Transverse colon (tissue), 4 donors: ENCODE data around the gene HNRNPL. TPM values are rescaled to one million over a fixed set of nuclear protein-coding genes. Genes with fewer than 3 reads are reported as not detected.

Experiments used
- DNase-seq: peaks from one replicate; pipeline ENCODE4 v3.0.0-alpha.2; 2019
- H3K27ac ChIP-seq, 4 donors: fragments of 200-600 bp; sonication (generic); 2 replicates each; pipeline ENCODE4 v1.5.1; 2016 to 2018; ENCODE audit warnings: inconsistent platforms in 4 of 4
- H3K27me3 ChIP-seq: fragments of 200-600 bp; sonication (generic); 2 replicates; pipeline ENCODE4 v1.5.1; 2017; ENCODE audit warnings: inconsistent platforms
- H3K36me3 ChIP-seq, 4 donors: fragments of 200-600 bp; sonication (generic); 2 replicates each; pipeline ENCODE4 v1.5.1; 2017 to 2019; ENCODE audit warnings: inconsistent platforms in 4 of 4
- H3K4me1 ChIP-seq, 4 donors: fragments of 200-600 bp; sonication (generic); 2 replicates each; pipeline ENCODE4 v1.5.1; 2017 to 2020; ENCODE audit warnings: inconsistent platforms in 4 of 4
- H3K4me3 ChIP-seq, 4 donors: fragments of 200-600 bp; sonication (generic); 1 replicate in 1 of 4; 2 replicates in 3 of 4; pipeline versions ENCODE4 v1.5.1 to v1.6.1; 2017 to 2019; ENCODE audit warnings: inconsistent platforms in 4 of 4
- H3K9me3 ChIP-seq, 2 donors: fragments of 200-600 bp; sonication (generic); 2 replicates each; pipeline ENCODE4 v1.5.1; 2017 to 2019; ENCODE audit warnings: inconsistent platforms in 2 of 2
- CTCF ChIP-seq, 5 experiments: fragments of 200-600 bp in 3 of 5; fragments of 450-650 bp in 2 of 5; sonication (generic) in 3 of 5; IDR thresholded peaks; 1 replicate in 2 of 5; 2 replicates in 3 of 5; pipeline ENCODE4 v1.5.1; 2016 to 2017; ENCODE audit warnings: antibody characterized with exemption in 5 of 5, inconsistent platforms in 3 of 5, mild to moderate bottlenecking in 2 of 5, moderate library complexity in 1 of 5
- EP300 ChIP-seq: sonication (generic); formaldehyde crosslinking; IDR thresholded peaks from one replicate; pipeline ENCODE4 v1.6.1; 2017; ENCODE audit warnings: antibody characterized with exemption, low read depth
- POLR2A ChIP-seq: fragments of 450-650 bp; IDR thresholded peaks from one replicate; pipeline ENCODE4 v1.6.1; 2016; ENCODE audit warnings: antibody characterized with exemption, mild to moderate bottlenecking, moderate library complexity
- POLR2AphosphoS5 ChIP-seq, 3 donors: sonication (generic); formaldehyde crosslinking; IDR thresholded peaks; one replicate each; pipeline ENCODE4 v1.6.1; 2016; ENCODE audit warnings: antibody characterized with exemption in 3 of 3
- WGBS, 2 donors: methylation state at CpG; one replicate each; pipeline ENCODE4 v1.1.5; 2018; ENCODE audit warnings: low coverage in 1 of 2; 5-methylcytosine and 5-hydroxymethylcytosine counted together
- in situ Hi-C, 4 donors: fragments of 200-750 bp; cut with MboI; loops; one replicate each; pipeline versions ENCODE4 v1.15.0 to v1.15.1; 2017; ENCODE audit warnings: low sequenced_read_pairs in 3 of 4, low pct_ligation_motif_present in 1 of 4, low pct_unique_long_range_greater_than_20kb in 1 of 4
- intact Hi-C: fragments of 100-400 bp; cut with DNase I; formaldehyde crosslinking; loops from one replicate; pipeline ENCODE4 v1.15.1; 2023; ENCODE audit warnings: low total_unique reads
- total RNA-seq, 4 donors: library from RNA; depleted of rRNA; stranded (reverse); fragments of >200 nt; gene quantifications; one replicate each; pipeline ENCODE4 v1.1.0, GENCODE V29; 2016

The HNRNPL gene
- 100 to 1,000 TPM; 139 to 200 (median 174) TPM for total RNA-seq

GRCh38 chr19:38849860-38850435, at the start of gene HNRNPL:
Gene HNRNPL, minus strand, starts transcription at chr19:38849986. Its CDS starts 20 bp downstream, at chr19:38849966.
- H3K36me3 ChIP-seq = peaks cover 0 to 29% (median 12%) of the 10 kb centered on the region in 4 donors
- intact Hi-C loops = no loop called here
- in situ Hi-C loops = no loop called here

GRCh38 chr19:38898788-38899446, 49.1 kb upstream of the HNRNPL start:
- no peak for DNase-seq
- no peaks in the 10 kb centered on the region for H3K27me3 ChIP-seq
- WGBS, 2 donors = 6 to 13% methylated on average over 10 to 25 of the region's 25 CpGs
- H3K4me3 ChIP-seq = peak overlapping the region; percentile 79 to 95 (median 91)
- peak overlapping the region; percentile 86 to 91 (median 91) for H3K27ac ChIP-seq
- in situ Hi-C loops (loop anchor here in 1 of 4 donors (10.0 kb wide), 1 partner anchor 154 kb away; the partner anchor contains the start of gene CAPN12), intact Hi-C loops (no loop called here)
- peaks cover 7 to 28% (median 20%) of the 10 kb centered on the region in 4 donors for H3K4me1 ChIP-seq
- H3K9me3 ChIP-seq = no peaks in the 10 kb centered on the region
- TF ChIP-seq EP300 (no peak), POLR2AphosphoS5 (IDR thresholded peaks at IDR 0.05) (no peak), CTCF (IDR thresholded peaks at IDR 0.05) (no peak), POLR2A (no peak)
- H3K36me3 ChIP-seq = no peaks in the 10 kb centered on the region

More at GRCh38 chr19:38849860-38850435, at the start of gene HNRNPL:
- peak; percentile 99 for DNase-seq
- Histone ChIP-seq H3K27me3 (no peaks in the 10 kb centered on the region), H3K27ac (peak within 1 kb of the TSS; percentile 99 to 100 (median 100)), H3K4me1 (peaks cover 23 to 53% (median 32%) of the 10 kb centered on the region in 4 donors), H3K4me3 (peak within 1 kb of the TSS; percentile 72 to 100 (median 93)), H3K9me3 (no peaks in the 10 kb centered on the region)
- TF ChIP-seq CTCF (IDR thresholded peaks at IDR 0.05) (peak; percentile 8 to 70 (median 44)), POLR2AphosphoS5 (IDR thresholded peaks at IDR 0.05) (peak; percentile 83 to 99 (median 98)), POLR2A (peak; percentile 93), EP300 (no peak)
- 0% methylated on average over 1 to 25 of the region's 50 CpGs for WGBS, 2 donors

- WGBS, 2 donors = 71 to 77% methylated on average over 6 to 9 of the region's 9 CpGs
- intact Hi-C loops = no loop called here
- no peaks in the 10 kb centered on the region for H3K9me3 ChIP-seq
- no peak for TF ChIP-seq EP300
- no peak for TF ChIP-seq POLR2AphosphoS5 (IDR thresholded peaks at IDR 0.05)
- no peak for TF ChIP-seq POLR2A
- TF ChIP-seq CTCF (IDR thresholded peaks at IDR 0.05) = no peak
- H3K4me1 ChIP-seq = peaks cover 7 to 13% (median 10%) of the 10 kb centered on the region in 4 donors
- no peaks in the 10 kb centered on the region for H3K27me3 ChIP-seq
- no peak overlapping the region for H3K27ac ChIP-seq
- no peak overlapping the region for H3K4me3 ChIP-seq
- in situ Hi-C loops = loop anchor here in 1 of 4 donors (10.0 kb wide), 1 partner anchor 150 kb away; the partner anchor contains the start of gene CAPN12
- peaks cover 0 to 2% (median 0%) of the 10 kb centered on the region in 4 donors for H3K36me3 ChIP-seq
- no peak for DNase-seq
Observed at GRCh38 chr19:38894968-38895367, 45.2 kb upstream of the HNRNPL start.

- no peak for TF ChIP-seq EP300
- TF ChIP-seq POLR2A = no peak
- TF ChIP-seq POLR2AphosphoS5 (IDR thresholded peaks at IDR 0.05) = no peak
- no peak for TF ChIP-seq CTCF (IDR thresholded peaks at IDR 0.05)
- in situ Hi-C loops = loop anchor here in 1 of 4 donors (10.0 kb wide), 1 partner anchor 149 kb away; the partner anchor contains the start of gene CAPN12
- WGBS, 2 donors = 93% methylated on average over 14 of the region's 14 CpGs; no CpG with 5 or more reads in 1 of the 2 donors
Observed at GRCh38 chr19:38893341-38893771, 43.6 kb upstream of the HNRNPL start.

More at GRCh38 chr19:38893341-38893771, 43.6 kb upstream of the HNRNPL start:
- no peaks in the 10 kb centered on the region for H3K27me3 ChIP-seq
- H3K9me3 ChIP-seq = no peaks in the 10 kb centered on the region
- DNase-seq = no peak
- no peak overlapping the region for H3K27ac ChIP-seq
- intact Hi-C loops = no loop called here
- H3K4me1 ChIP-seq = peaks cover 3 to 6% (median 5%) of the 10 kb centered on the region in 4 donors
- no peak overlapping the region for H3K4me3 ChIP-seq
- H3K36me3 ChIP-seq = peaks cover 0 to 18% (median 7%) of the 10 kb centered on the region in 4 donors
